GM12865 (cell line): Measurements from ENCODE around the gene RMI2.
"Not testable (repeated sequence)": the region's sequence is repeated elsewhere in the genome, so short reads cannot be mapped to it uniquely, and the experiment has no call there.

ENCODE experiments used
- DNase-seq: peaks from one replicate; pipeline ENCODE4 v3.0.0; 2010; ENCODE audit warnings: low read depth
- H3K4me3 ChIP-seq: 2 replicates; pipeline ENCODE4 v1.5.1; 2011; ENCODE audit warnings: mild to moderate bottlenecking, low read depth, low read length, control low read depth
- CTCF ChIP-seq: IDR thresholded peaks from 2 replicates; pipeline ENCODE4 v1.5.1; 2011; ENCODE audit warnings: low read length, control low read depth, low read depth, inconsistent platforms; ENCODE audit not compliant: insufficient read depth; ENCODE audit errors: missing control alignments

RMI2 gene

GRCh38 chr16:11367483-11367906, 22.2 kb downstream of the RMI2 start:
- no peak overlapping the region for H3K4me3 ChIP-seq
- DNase-seq: no peak
- no peak for TF ChIP-seq CTCF

DNA sequence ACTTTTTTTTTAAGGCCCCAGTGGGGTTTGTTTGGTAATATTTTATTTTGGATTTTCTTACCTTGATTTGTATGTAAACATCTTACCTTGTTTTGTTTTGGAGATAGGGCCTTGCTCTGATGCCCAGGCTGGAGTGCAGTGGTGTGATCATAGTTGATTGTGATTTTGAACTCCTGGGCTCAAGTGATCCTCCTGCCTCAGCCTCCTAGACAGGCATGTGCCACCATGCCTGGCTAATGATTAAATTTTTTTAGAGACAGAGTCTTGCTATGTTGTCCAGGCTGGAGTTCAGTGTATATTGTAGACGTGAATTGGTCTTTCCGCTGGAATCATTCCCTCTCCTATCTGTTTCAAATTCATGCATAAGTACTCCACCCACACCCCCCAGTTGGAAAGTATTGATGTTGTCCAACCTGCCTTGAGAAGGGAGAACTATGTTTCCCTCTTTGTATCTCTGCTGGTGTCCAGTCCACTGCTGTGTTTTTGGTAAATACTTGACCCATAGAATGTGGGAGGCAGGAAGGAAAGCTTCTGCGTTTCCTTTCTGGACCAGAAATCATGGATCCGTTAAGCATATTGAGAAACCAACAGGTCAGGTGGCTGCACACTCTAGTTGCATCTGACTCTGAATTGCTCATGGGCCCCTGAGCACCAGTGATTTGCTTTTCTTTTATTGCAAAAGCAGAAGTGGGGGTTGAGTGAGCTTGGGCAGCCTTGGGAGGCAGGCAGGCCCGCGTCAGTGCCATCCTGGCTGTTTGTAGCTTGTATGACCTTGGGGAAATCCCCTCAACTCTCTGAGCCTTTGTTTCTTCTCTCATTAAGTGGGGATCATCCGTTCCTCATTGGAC, 25.0 kb downstream of the RMI2 start:
- TF ChIP-seq CTCF: no peak
- DNase-seq: peak; percentile 71
- no peak overlapping the region for H3K4me3 ChIP-seq

DNA sequence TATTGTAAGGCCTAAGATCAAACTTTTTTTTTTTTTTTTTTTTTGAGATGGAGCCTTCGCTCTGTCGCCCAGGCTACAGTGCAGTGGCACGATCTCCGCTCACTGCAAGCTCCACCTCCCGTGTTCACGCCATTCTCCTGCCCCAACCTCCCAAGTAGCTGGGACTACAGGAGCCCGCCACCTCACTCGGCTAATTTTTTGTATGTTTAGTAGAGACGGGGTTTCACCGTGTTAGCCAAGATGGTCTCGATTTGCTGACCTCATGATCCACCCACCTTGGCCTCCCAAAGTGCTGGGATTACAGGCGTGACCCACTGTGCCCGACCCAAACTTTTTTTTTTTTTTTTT, 25.6 kb downstream of the RMI2 start:
- not testable (repeated sequence) for H3K4me3 ChIP-seq, DNase-seq

DNA sequence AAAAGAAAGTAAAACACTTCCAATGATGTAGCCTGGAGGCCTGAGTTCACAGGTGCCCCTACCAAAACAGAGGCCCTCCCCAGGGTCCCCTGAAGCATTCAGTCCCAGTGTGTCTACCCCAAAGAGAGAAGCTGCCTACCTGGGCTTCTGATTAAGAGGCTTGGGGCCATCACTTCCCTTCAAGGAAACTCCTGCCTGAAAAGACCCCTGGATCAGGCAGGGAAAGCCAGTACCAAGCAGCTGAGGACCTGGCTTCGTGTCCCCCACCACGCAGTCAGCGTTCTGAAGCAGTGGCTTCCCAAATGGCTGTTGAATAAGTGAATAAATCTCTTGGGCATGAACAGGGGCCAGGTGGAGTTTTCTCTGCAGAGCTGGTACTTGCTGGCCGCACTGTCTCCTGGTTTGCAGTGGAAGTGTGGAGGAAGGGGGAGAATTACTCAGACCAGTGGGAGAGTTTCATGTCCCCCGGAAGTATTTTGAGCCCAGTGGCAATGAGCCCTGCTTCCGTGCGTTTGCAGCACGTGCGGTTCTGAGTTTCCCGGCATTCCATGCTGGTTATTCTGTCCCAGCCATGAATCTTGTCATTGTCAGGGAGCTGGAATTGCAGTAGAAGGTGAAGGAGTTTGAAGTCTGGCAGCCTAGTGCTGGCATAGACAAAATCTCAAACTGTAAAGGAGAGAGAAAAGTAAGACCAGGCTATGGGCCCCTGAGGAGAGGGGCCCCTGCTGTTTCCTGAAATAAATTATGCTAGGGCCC, 27.0 kb downstream of the RMI2 start:
- no peak for TF ChIP-seq CTCF
- no peak for DNase-seq
- no peak overlapping the region for H3K4me3 ChIP-seq

- no peak for TF ChIP-seq CTCF
- no peak for DNase-seq
Measured at GRCh38 chr16:11372829-11373306, 27.6 kb downstream of the RMI2 start.

DNA sequence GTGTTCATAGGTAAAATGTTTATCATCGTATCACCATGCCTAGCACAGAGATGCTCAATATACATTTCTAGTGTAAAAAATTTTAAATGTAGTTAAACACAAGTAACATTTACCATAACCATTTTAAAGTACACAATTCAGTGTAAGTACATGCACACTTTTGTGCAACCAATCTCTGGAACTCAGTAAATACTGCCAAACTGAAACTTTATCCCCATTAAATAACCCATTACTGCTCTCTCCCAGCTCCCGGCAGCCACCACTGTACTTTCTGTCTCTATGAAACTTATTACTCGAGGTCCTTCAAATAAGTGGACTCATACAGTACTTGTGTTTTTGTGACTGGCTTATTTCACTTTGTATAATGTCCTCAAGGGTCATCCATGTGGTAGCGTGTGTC, 29.0 kb downstream of the RMI2 start:
- no peak for TF ChIP-seq CTCF
- DNase-seq: no peak
- H3K4me3 ChIP-seq: no peak overlapping the region

More at GRCh38 chr16:11372829-11373306, 27.6 kb downstream of the RMI2 start:
- H3K4me3 ChIP-seq: no peak overlapping the region

DNA sequence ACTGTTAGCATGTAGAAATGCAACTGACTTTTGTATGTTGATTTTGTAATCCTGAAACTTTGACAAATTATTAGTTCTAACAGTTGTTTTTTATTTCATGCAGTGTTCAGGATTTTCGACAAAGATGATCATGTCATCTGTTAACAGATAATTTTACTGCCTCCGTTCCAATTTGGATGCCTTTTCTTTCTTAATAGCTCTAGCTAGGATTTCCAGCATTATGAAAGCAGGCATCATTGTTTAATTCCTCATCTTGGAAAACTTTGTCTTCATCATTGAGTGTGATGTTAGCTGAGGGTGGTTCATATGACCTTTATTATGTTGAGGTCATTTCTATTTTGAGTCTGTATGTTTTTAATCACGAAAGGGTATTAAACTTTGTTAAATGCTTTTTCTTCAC, 31.9 kb downstream of the RMI2 start:
- H3K4me3 ChIP-seq: no peak overlapping the region
- no peak for DNase-seq
- no peak for TF ChIP-seq CTCF

DNA sequence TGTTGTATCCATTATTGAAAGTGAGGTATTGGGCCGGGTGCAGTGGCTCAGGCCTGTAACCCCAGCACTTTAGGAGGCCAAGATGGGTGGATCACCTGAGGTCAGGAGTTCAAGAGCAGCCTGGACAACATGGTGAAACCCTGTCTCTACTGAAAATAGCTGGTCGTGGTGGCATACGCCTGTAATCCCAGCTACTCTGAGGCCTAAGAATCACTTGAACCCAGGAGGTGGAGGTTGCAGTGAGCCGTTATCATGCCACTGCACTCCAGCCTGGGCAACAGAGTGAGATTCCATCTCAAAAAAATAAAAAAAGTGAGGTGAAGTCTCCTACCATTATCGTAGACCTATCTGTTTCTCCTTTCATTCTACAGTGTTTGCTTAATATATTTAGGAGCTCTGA, 33.7 kb downstream of the RMI2 start:
- not testable (repeated sequence) for DNase-seq, H3K4me3 ChIP-seq
